Cardiac muscle cell (in vitro differentiated cells and primary cell): ENCODE data around the gene PRSS33. TPM values are rescaled to one million over a fixed set of nuclear protein-coding genes. Genes with fewer than 3 reads are reported as not detected.

ENCODE experiments used
- DNase-seq, 2 donors: peaks; one replicate each; pipeline versions ENCODE4 v3.0.0 to v3.0.0-alpha.2; 2010 to 2017; ENCODE audit warnings: low read depth in 1 of 2, low spot score in 1 of 2
- H3K27ac ChIP-seq: fragments of 200-600 bp; sonication (generic); 2 replicates; pipeline ENCODE4 v1.5.1; 2016
- H3K27me3 ChIP-seq: fragments of 200-600 bp; sonication (generic); 2 replicates; pipeline ENCODE4 v1.6.0; 2016; ENCODE audit warnings: control low read depth
- H3K36me3 ChIP-seq: fragments of 200-600 bp; sonication (generic); 2 replicates; pipeline ENCODE4 v1.5.1; 2016; ENCODE audit warnings: control low read depth
- H3K4me1 ChIP-seq: fragments of 200-600 bp; sonication (generic); 2 replicates; pipeline ENCODE4 v1.8.1; 2017; ENCODE audit warnings: low read depth, mild to moderate bottlenecking, mixed run types
- H3K4me3 ChIP-seq: fragments of 200-600 bp; sonication (generic); 2 replicates; pipeline ENCODE4 v1.5.1; 2016; ENCODE audit warnings: mild to moderate bottlenecking
- H3K9me3 ChIP-seq: fragments of 200-600 bp; sonication (generic); 2 replicates; pipeline ENCODE4 v1.5.1; 2017; ENCODE audit warnings: low read depth, mild to moderate bottlenecking, control low read depth
- polyA plus RNA-seq: library from polyadenylated mRNA; unstranded; fragments of >200 nt; fragmentation: Nextera tagmentation; extraction: Ambion mirVana; gene quantifications from 2 replicates; pipeline ENCODE4 v1.2.1, GENCODE V29; 2016
- total RNA-seq: library from RNA; depleted of rRNA; stranded (reverse); fragments of >200 nt; gene quantifications from 2 replicates; pipeline ENCODE4 v1.2.3, GENCODE V29; 2016
- TF ChIP-seq, protein P1 (sequence below): IDR thresholded peaks from 2 replicates; pipeline ENCODE4 v1.5.1; 2012; ENCODE audit warnings: low read depth, mild to moderate bottlenecking, low read length

The PRSS33 gene, protein sequence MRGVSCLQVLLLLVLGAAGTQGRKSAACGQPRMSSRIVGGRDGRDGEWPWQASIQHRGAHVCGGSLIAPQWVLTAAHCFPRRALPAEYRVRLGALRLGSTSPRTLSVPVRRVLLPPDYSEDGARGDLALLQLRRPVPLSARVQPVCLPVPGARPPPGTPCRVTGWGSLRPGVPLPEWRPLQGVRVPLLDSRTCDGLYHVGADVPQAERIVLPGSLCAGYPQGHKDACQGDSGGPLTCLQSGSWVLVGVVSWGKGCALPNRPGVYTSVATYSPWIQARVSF
- total RNA-seq (not detected in 2 replicates), polyA plus RNA-seq (not detected in 2 replicates)

DNA sequence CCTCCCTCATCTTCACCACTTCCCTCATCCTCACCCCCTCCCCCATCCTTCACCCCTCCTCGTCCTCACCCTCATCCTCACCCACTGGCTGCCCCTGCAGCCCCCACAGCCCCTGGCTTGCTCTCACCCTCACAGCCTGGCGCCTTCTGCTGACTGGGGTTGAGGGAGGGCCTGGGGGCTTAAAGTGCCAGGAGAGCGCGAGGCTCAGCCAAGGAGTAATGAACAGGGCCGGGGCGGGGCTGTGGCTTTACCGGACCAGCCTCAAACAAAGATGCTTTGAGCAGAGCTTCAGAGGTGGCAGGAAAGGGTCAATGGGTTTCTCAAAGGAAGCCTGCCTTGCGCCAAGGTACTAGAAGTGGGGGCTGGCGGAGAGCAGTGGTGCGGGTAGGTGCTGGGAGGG is at the start of gene PRSS33:
Gene PRSS33, minus strand, starts transcription at position 155 of the 400 bp plus-strand sequence. CDS start 1,013 bp downstream, outside the sequence.
- H3K4me3 ChIP-seq, result no peak within 1 kb of the TSS
- TF ChIP-seq, protein P1, sequence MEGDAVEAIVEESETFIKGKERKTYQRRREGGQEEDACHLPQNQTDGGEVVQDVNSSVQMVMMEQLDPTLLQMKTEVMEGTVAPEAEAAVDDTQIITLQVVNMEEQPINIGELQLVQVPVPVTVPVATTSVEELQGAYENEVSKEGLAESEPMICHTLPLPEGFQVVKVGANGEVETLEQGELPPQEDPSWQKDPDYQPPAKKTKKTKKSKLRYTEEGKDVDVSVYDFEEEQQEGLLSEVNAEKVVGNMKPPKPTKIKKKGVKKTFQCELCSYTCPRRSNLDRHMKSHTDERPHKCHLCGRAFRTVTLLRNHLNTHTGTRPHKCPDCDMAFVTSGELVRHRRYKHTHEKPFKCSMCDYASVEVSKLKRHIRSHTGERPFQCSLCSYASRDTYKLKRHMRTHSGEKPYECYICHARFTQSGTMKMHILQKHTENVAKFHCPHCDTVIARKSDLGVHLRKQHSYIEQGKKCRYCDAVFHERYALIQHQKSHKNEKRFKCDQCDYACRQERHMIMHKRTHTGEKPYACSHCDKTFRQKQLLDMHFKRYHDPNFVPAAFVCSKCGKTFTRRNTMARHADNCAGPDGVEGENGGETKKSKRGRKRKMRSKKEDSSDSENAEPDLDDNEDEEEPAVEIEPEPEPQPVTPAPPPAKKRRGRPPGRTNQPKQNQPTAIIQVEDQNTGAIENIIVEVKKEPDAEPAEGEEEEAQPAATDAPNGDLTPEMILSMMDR, result no peak
- peaks cover 36% of the 10 kb centered on the region for H3K27me3 ChIP-seq
- H3K9me3 ChIP-seq, result no peaks in the 10 kb centered on the region
- H3K36me3 ChIP-seq, result no peaks in the 10 kb centered on the region
- DNase-seq, result no peak
- H3K4me1 ChIP-seq, result no peaks in the 10 kb centered on the region
- no peak within 1 kb of the TSS for H3K27ac ChIP-seq

DNA sequence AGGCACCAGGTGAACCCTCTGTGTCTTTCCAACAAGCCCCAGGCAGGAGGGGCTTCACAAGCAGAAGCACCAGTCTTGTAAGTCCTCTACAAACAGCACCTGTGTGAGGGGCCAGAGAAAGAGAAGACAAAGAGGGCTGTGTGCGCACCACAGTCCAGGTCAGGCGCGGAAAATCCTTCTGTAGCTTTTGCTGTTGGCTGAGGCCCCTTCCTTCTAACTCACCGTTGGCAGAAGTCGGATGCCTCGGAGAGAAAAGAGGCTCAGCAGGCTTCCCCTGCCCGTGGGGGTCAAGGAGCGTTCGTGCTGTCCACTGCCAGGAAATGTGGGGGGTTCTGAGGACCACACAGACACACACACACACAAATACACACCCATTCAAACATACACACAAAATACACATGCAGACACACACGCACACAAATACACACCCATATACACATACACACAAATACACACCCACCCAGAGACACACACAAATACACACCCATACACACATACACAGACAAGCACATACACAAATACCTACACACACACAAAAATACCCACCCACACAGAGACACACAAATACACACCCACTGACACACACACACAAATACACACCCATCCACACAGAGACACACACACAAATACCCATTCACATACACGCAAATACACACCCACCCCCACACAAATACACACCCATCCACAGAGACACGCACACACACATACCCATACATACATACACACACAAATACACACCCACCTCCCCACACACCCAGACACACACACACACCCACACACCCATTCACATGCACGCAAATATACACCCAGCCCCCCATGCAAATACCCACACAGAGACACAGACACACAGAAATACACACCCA is 49.5 kb upstream of the PRSS33 start:
- no peaks in the 10 kb centered on the region for H3K4me1 ChIP-seq
- H3K27me3 ChIP-seq, result no peaks in the 10 kb centered on the region
- H3K27ac ChIP-seq, result no peak overlapping the region
- H3K4me3 ChIP-seq, result no peak overlapping the region
- DNase-seq, result no peak
- H3K36me3 ChIP-seq, result no peaks in the 10 kb centered on the region
- TF ChIP-seq, protein P1, result no peak
- no peaks in the 10 kb centered on the region for H3K9me3 ChIP-seq

DNA sequence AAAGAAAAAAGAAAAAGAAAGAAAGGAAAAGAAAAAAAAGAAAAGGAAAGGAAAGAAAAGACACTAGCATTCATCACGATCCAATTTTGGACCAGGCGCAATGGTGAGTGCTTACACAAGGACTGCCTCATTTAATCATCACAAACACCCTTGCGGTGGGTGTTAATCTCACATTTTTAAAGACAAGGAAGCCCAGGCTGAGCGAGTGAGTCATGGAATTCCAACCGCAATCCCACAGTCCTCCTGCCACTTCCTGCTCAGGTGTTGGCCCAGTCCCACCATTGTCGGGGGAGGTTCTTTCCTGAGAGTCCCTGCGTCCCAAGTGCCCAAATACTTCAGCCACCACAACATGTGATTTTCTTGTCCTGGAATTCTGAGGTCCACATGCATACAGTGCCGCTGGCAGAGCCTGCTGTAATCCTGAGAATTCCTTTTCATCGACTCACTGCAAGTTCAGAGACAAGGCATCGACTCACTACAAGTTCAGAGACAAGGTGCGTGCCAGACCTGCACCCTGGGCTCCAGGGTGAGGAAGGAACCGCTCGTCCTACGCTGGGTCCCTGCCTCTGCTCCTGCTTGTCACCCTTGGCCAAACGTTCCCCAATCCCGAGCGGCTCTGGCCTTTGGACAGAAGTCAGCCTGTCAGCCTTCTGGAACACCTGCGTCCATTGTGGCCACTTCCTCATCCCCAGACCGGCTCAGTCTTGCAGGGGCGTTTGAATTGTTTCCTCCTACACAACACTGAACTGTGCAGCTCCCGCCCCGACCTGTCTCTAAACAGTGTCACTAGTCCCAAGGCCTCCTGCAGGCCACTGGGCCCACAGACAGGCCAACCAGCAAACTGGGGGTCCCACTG is 48.5 kb upstream of the PRSS33 start:
- Histone ChIP-seq H3K4me1 (no peaks in the 10 kb centered on the region), H3K9me3 (no peaks in the 10 kb centered on the region), H3K4me3 (no peak overlapping the region), H3K27me3 (no peaks in the 10 kb centered on the region), H3K36me3 (no peaks in the 10 kb centered on the region), H3K27ac (no peak overlapping the region)
- TF ChIP-seq, protein P1, result no peak
- peak; percentile 15 to 97 for DNase-seq

DNA sequence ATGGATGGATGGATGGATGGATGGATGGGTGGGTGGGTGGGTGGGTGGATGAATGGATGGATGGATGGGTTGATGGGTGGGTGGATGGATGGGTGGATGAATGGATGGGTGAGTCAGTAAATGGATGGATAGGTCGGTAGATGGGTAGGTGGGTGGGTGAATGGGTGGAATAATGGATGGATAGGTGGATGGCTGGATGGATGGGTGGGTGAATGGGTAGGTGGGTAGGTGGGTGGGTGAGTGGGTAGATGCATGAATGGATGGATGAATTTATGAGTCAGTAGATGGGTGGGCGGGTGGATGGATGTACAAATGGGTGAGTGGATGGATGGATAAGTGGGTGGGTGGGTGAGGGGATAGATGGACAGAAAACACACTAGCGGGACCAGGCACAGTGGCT is 47.6 kb upstream of the PRSS33 start:
- H3K4me1 ChIP-seq, result no peaks in the 10 kb centered on the region
- no peak overlapping the region for H3K4me3 ChIP-seq
- TF ChIP-seq, protein P1, result no peak
- no peaks in the 10 kb centered on the region for H3K27me3 ChIP-seq
- no peaks in the 10 kb centered on the region for H3K36me3 ChIP-seq
- no peaks in the 10 kb centered on the region for H3K9me3 ChIP-seq
- H3K27ac ChIP-seq, result no peak overlapping the region
- DNase-seq, result no peak

DNA sequence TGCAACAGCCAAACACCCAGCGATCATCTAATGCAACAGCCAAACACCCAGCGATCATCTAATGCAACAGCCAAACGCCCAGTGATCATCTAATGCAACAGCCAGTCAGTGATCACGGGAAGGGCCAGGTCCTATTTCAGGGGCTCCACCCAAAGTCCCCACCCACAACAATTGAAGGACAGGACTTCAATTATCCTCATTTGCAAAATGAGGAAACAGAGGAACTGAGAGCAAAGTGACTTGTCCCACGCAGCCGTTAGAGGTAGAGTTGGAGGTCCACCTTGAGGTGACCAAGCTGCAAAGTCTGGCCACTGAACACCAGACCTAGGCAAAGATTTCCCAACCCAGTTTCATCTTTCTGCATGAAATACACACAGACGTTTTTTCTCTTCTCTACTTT is 46.4 kb upstream of the PRSS33 start:
- TF ChIP-seq, protein P1, result no peak
- no peaks in the 10 kb centered on the region for H3K4me1 ChIP-seq
- DNase-seq, result no peak
- H3K27me3 ChIP-seq, result no peaks in the 10 kb centered on the region
- no peaks in the 10 kb centered on the region for H3K36me3 ChIP-seq
- no peaks in the 10 kb centered on the region for H3K9me3 ChIP-seq
- no peak overlapping the region for H3K27ac ChIP-seq
- H3K4me3 ChIP-seq, result no peak overlapping the region
